ENCODE results near the gene DTNBP1. TPM values are rescaled to one million over a fixed set of nuclear protein-coding genes. Genes with fewer than 3 reads are reported as not detected.

DTNBP1 gene
- total RNA-seq, 1 donor from 2014 or later, result 19.4 TPM

DNA sequence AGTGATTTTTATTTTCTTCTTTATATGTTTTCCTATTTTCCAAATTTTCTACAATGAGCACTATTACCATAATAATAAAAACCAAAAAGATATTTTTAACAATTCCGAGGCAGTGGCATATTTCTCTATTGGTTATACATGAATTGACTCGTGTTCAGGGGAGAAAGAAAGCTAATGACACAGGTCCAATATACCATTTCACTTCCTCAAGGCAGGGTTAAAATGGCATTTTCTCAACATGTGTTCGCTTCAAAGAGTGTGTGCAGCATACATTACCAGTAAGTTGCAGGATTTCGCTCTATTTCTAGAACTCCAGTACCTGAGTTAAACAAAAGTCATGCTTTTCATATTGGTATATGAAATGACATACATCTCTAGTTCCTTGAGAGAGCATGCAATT lies 35.1 kb upstream of the DTNBP1 start:
- Mint-ChIP-seq H3K27ac (no peak overlapping the region), H3K36me3 (no peaks in the 10 kb centered on the region), H3K4me3 (no peak overlapping the region), H3K27me3 (ENCODE audit: low read depth) (no peaks in the 10 kb centered on the region), H3K4me1 (no peaks in the 10 kb centered on the region), H3K9me3 (peaks cover 6% of the 10 kb centered on the region)
- TF ChIP-seq, protein P1, sequence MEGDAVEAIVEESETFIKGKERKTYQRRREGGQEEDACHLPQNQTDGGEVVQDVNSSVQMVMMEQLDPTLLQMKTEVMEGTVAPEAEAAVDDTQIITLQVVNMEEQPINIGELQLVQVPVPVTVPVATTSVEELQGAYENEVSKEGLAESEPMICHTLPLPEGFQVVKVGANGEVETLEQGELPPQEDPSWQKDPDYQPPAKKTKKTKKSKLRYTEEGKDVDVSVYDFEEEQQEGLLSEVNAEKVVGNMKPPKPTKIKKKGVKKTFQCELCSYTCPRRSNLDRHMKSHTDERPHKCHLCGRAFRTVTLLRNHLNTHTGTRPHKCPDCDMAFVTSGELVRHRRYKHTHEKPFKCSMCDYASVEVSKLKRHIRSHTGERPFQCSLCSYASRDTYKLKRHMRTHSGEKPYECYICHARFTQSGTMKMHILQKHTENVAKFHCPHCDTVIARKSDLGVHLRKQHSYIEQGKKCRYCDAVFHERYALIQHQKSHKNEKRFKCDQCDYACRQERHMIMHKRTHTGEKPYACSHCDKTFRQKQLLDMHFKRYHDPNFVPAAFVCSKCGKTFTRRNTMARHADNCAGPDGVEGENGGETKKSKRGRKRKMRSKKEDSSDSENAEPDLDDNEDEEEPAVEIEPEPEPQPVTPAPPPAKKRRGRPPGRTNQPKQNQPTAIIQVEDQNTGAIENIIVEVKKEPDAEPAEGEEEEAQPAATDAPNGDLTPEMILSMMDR (IDR thresholded peaks at IDR 0.05; ENCODE audit: unreplicated experiment), result no peak
- DNase-seq (ENCODE audit: low spot score in 2 of 2, unreplicated experiment in 2 of 2), result no peak

DNA sequence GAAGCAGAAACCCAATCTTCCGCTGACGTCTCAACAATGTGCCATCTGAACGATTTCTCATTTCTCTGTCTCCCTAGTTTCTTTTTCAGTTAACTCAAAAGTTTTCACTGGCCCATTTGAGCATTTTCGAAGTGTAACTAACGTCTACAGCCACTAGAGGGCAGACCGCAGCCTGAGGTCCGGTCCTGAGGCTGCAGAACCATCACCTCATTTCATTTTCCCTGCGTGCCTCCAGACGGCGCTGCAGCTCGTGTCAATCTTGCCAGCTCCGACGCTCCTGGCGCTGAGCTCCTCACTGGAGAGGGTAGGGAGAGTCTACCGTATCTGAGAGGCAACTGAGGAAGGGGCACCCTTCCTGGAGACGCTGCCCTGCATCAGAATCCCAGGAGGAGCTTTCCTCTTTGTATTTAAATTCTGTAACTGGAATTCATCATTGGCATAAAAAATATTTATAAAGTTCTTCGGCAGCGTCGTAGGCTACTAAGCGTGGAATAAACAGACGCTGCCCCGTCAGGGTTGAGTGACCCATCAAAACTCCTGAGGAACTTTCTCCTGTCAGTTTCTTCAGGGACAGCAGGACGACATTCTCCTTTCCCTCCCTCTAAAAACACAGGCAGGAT lies 28.5 kb upstream of the DTNBP1 start:
- Mint-ChIP-seq H3K27me3 (ENCODE audit: low read depth) (no peaks in the 10 kb centered on the region), H3K27ac (no peak overlapping the region), H3K4me1 (peaks cover 4% of the 10 kb centered on the region), H3K4me3 (no peak overlapping the region), H3K36me3 (no peaks in the 10 kb centered on the region), H3K9me3 (no peaks in the 10 kb centered on the region)
- TF ChIP-seq, protein P1 (IDR thresholded peaks at IDR 0.05; ENCODE audit: unreplicated experiment), result peak; percentile 99
- DNase-seq (ENCODE audit: low spot score in 2 of 2, unreplicated experiment in 2 of 2), result peak; percentile 60 to 83

DNA sequence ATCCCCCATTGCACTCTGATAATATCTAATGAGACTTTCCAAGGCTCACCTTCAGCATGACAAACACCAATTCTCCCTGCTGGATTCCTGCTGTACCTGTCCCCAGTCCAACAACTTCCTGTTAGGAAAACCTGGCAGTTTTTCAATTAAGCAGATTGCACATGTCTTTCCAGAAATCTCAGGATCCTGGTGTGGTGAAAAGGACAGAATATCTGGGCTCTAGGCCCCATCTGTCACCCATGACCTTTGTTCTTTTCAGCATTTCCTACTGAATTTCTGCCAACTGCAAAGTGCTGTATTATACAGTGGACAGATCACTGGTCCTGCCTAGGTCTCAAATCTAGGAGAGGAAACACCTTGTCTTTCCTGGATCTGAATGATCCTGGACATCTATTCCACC lies 27.7 kb upstream of the DTNBP1 start:
- DNase-seq (ENCODE audit: low spot score in 2 of 2, unreplicated experiment in 2 of 2), result no peak
- Mint-ChIP-seq H3K9me3 (no peaks in the 10 kb centered on the region), H3K4me1 (peaks cover 4% of the 10 kb centered on the region), H3K4me3 (no peak overlapping the region), H3K27ac (no peak overlapping the region), H3K36me3 (no peaks in the 10 kb centered on the region), H3K27me3 (ENCODE audit: low read depth) (no peaks in the 10 kb centered on the region)
- TF ChIP-seq, protein P1 (IDR thresholded peaks at IDR 0.05; ENCODE audit: unreplicated experiment), result no peak

DNA sequence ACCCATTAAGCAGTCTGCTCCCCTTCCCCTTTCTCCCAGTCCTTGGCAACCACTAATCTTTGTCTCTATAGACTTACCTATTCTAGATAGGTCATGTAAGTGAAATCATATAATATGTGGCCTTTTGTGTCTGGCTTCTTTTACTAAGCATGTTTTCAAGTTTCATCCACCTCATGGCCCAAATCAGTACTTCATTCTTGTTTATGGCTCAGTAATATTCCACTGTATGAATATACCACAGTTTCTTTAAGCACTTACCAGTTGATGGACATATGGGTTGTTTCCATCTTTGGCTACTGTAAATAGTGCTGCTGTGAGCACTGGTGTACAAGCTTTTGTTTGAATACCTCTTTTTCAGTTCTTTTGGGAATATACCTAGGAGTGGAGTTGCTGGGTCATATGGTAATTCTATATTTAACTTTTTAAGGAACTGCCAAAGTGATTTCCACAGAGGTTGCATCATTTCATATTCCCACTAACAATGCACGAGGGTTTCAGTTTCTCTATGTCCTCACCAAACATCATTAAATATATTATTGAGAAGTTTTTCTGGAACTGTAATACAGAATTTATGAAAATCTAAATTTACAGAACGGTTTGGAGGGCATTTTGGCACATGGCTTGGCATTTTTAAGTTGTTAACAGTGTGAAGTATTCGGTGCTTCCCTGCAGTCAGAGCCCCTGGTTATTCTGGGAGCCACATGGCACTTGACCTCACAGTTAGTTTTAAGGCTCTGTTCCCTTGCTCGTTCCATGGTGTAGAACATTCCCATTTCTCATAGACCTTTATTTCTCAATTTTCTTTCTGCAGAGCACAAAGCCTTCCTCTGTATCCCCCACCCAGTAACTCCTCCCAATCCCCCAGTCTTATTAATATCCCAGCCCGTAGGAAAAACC lies 27.0 kb upstream of the DTNBP1 start:
- H3K36me3 Mint-ChIP-seq, result no peaks in the 10 kb centered on the region
- no peak for DNase-seq (ENCODE audit: low spot score in 2 of 2, unreplicated experiment in 2 of 2)
- no peaks in the 10 kb centered on the region for H3K9me3 Mint-ChIP-seq
- H3K27me3 Mint-ChIP-seq (ENCODE audit: low read depth), result no peaks in the 10 kb centered on the region
- H3K27ac Mint-ChIP-seq, result no peak overlapping the region
- TF ChIP-seq, protein P1 (IDR thresholded peaks at IDR 0.05; ENCODE audit: unreplicated experiment), result no peak
- no peak overlapping the region for H3K4me3 Mint-ChIP-seq
- peaks cover 4% of the 10 kb centered on the region for H3K4me1 Mint-ChIP-seq

DNA sequence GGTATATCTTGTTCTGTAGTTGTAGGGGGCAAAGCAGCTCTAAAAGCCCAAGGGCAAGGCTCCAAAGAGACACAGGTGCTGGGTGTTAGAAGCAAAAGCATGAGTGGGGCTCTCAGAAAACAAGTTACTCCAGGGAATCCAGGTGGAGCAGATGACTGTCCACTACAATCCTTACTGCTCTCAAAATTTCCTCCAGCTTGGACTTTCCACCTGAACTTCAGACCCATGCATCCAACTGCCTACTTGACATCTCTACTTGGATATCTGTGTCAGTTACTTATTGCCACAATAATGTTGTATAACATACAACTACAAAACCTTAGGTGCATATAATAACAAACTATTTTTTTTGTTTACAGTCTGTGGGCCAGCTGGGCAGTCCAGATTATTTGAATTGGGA lies 22.8 kb upstream of the DTNBP1 start:
- no peaks in the 10 kb centered on the region for H3K4me1 Mint-ChIP-seq
- peaks cover 4% of the 10 kb centered on the region for H3K9me3 Mint-ChIP-seq
- no peak overlapping the region for H3K4me3 Mint-ChIP-seq
- no peak overlapping the region for H3K27ac Mint-ChIP-seq
- H3K36me3 Mint-ChIP-seq, result no peaks in the 10 kb centered on the region
- H3K27me3 Mint-ChIP-seq (ENCODE audit: low read depth), result no peaks in the 10 kb centered on the region
- TF ChIP-seq, protein P1 (IDR thresholded peaks at IDR 0.05; ENCODE audit: unreplicated experiment), result no peak
- DNase-seq (ENCODE audit: low spot score in 2 of 2, unreplicated experiment in 2 of 2), result no peak
